ENCODE measurements around the gene PRKCI.
"Not testable (repeated sequence)": the region's sequence is repeated elsewhere in the genome, so short reads cannot be mapped to it uniquely, and the experiment has no call there.

The PRKCI gene

GRCh38 chr3:170338690-170339340 lies 116.6 kb downstream of the PRKCI start:
- DNase-seq (ENCODE audit: low read depth in 1 of 2, low spot score in 1 of 2): no peak

DNA sequence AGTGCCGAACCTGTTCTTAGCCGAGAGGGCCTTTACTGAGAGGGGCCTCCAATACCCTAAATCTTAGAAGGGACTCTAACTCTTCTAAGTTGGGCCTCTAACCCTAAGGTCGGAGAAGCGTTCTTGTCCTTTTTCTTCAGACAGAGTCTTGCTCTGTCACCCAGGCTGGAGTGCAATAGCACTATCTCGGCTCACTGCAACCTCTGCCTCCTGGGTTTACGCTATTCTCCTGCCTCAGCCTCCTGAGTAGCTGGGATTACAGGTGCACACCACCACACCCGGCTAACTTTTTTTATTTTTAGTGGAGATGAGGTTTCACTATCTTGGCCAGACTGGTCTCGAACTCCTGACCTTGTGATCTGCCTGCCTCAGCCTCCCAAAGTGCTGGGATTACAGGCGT lies 120.0 kb downstream of the PRKCI start:
- not testable (repeated sequence) for DNase-seq (ENCODE audit: low read depth in 1 of 2, low spot score in 1 of 2)

- DNase-seq (ENCODE audit: low read depth in 1 of 2, low spot score in 1 of 2): not testable (repeated sequence)
These were observed 121.6 kb downstream of the PRKCI start for GRCh38 chr3:170343859-170344258.

DNA sequence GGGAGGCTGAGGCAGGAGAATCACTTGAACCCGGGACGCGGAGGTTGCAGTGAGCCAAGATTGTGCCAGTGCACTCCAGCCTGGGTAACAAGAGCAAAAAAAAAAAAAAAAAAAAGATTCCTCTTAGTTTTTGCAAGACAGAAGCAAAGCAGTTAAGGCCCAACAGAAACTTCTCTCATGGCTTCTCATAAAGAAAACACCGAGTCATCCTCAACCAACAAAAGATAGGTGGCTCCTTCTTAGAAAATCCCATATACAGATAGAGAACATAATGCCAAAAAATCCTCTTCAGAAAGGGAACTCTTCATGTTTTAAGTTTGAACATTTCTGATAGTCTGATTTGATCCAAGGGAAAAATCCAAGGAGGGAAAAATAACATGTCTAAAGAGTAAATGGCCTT lies 122.7 kb downstream of the PRKCI start:
- DNase-seq (ENCODE audit: low read depth in 1 of 2, low spot score in 1 of 2): no peak

DNA sequence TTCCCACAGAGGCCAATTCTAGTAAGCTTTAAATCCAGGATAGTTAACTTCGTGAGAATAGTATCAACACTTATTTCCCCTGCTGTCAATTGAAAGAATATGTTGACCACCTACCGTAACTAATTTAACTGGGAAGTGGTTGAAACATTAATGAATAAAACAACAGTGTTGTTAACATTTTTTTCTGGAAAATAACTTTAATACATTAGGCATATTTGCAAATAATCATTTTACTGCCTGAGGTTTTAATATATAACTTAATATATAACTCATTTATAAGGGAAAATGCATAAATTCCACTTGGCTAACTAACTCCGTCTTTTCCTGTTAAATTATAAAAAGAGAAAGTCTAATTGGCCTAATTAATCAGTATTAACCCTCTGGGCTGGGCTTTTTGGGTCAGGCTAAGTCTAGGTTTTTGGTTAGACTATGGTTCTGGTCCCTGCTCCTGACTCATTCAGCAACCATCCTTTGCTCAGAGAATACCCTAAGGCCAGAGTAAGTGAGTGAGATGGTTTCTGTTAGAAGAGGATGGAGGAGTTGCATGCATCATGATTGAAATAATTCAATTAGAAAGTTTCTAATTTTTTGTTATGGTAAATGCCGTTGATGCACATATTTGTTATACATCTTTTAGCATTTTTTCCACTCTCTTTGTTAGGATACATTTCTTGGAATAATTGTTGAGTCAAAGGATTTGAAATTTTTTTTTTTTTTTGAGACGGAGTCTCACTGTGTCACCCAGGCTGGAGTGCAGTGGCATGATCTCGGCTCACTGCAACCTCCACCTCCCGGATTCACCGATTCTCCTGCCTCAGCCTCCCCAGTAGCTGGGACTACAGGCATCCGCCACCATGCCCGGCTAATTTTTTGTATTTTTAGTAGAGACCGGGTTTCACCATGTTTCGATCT lies 124.5 kb downstream of the PRKCI start:
- DNase-seq (ENCODE audit: low read depth in 1 of 2, low spot score in 1 of 2): no peak

DNA sequence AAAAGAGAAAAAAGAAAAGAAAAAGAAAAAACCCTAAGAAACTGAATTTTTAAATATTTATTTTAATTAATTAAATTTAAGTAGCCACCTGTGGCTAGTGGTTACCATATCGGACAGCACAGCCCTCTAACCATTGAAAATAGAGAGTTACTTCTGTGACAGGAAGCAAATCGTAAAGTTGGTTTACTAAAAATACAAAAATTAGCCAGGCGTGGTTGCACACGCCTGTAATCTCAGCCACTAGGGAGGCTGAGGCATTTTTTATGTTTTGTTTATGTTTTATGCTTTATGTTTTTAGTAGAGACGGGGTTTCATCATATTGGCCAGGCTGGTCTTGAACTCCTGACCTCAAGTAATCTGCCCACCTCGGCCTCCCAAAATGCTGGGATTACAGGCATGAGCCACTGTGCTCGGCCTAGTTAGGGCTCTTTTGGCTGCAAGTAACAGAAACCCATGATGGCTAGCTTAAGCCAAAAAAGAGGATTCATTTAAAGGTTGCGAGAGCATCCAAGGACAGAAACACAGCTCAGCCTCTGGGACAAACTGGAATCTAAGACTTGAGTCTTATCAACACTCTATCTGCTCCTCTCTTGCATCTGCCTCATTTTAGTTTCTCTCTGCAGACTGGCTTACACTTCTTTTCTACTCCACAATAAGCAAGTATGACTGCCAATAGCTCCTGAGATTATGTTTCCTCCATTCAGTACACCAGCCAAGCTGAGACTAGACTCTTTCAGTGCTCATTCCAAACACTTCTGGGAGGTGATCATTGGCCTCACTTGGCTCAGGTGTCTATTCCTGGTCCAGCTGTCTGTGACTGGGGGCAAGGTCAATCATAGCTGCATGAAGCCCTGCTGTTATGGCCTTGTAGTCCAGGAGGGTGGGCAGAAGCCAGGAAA lies 128.5 kb downstream of the PRKCI start:
- DNase-seq (ENCODE audit: low read depth in 1 of 2, low spot score in 1 of 2): no peak

GRCh38 chr3:170352936-170353335 lies 130.7 kb downstream of the PRKCI start:
- DNase-seq (ENCODE audit: low read depth in 1 of 2, low spot score in 1 of 2): no peak

DNA sequence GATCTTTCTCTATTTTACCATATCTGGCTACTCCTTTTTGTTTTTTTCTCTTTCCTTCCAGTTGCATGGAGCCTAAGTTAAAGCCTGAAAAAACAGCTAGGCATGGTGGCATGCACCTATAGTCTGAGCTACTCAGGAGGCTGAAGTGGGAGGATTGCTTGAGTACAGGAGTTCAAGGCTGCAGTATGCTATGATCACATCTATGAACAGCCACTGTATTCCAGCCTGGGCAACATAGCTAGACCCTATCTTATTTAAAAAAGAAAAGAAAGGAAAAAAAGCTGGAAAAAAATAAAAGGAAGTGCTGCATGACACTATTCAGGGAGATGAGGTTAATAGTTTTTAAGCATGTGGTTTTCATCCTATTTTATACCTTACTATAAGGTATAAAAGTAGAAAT lies 131.3 kb downstream of the PRKCI start:
- no peak for DNase-seq (ENCODE audit: low read depth in 1 of 2, low spot score in 1 of 2)

- no peak for DNase-seq (ENCODE audit: low read depth in 1 of 2, low spot score in 1 of 2)
These were observed 132.5 kb downstream of the PRKCI start for GRCh38 chr3:170354760-170355159.
